H1 (cell line): ENCODE results near the gene CPNE5. TPM values are rescaled to one million over a fixed set of nuclear protein-coding genes. Genes with fewer than 3 reads are reported as not detected.

Source experiments
- CTCF ChIA-PET: fragments of 300-600 bp; sonication (Branson Sonifier 250); formaldehyde crosslinking; loops from one replicate; lab custom pipeline; 2021; ENCODE audit not compliant: partially characterized antibody; lab: Charles Lee
- POLR2A ChIA-PET: fragments of 300-600 bp; sonication (Branson Sonifier 250); formaldehyde crosslinking; loops from one replicate; lab custom pipeline; 2021; ENCODE audit warnings: inconsistent platforms; ENCODE audit not compliant: partially characterized antibody; lab: Charles Lee
- DNase-seq, 2 experiments: peaks; one replicate each; pipeline versions ENCODE4 v3.0.0 to v3.0.0-alpha.2; 2010 to 2022; ENCODE audit warnings: low spot score in 2 of 2, low read depth in 1 of 2, mixed read lengths in 1 of 2
- FAIRE-seq: peaks from 2 replicates; lab custom pipeline; 2011; peaks lifted over from hg19 to GRCh38; lab: Jason Lieb, UNC
- H2AFZ ChIP-seq: 2 replicates; pipeline ENCODE4 v1.8.1; 2012; ENCODE audit warnings: low read length, inconsistent platforms
- H2AK5ac ChIP-seq: 2 replicates; pipeline ENCODE4 v1.6.1; 2013; ENCODE audit warnings: low read depth, low read length
- H2BK120ac ChIP-seq: replicated peaks from 2 replicates; pipeline ENCODE3; 2013; ENCODE audit warnings: low read depth, low read length, inconsistent platforms
- H2BK12ac ChIP-seq: 2 replicates; pipeline ENCODE4 v1.6.1; 2013; ENCODE audit warnings: low read depth, low read length
- H2BK15ac ChIP-seq: 2 replicates; pipeline ENCODE4 v1.6.1; 2013; ENCODE audit warnings: low read length
- H2BK20ac ChIP-seq: 2 replicates; pipeline ENCODE4 v1.6.1; 2013; ENCODE audit warnings: low read length
- H2BK5ac ChIP-seq: 2 replicates; pipeline ENCODE4 v1.6.1; 2013; ENCODE audit warnings: low read depth, low read length
- H3K14ac ChIP-seq: 2 replicates; pipeline ENCODE4 v1.6.1; 2013; ENCODE audit warnings: inconsistent platforms; ENCODE audit not compliant: insufficient read length
- H3K18ac ChIP-seq: 2 replicates; pipeline ENCODE4 v1.6.1; 2013; ENCODE audit warnings: low read length; ENCODE audit errors: extremely low read depth
- H3K23ac ChIP-seq: 2 replicates; pipeline ENCODE4 v1.6.1; 2013; ENCODE audit warnings: inconsistent platforms; ENCODE audit not compliant: insufficient read length
- H3K23me2 ChIP-seq: 2 replicates; pipeline ENCODE4 v1.6.1; 2013; ENCODE audit warnings: low read depth, low read length
- H3K27ac ChIP-seq: 2 replicates; pipeline ENCODE4 v1.6.1; 2011; ENCODE audit warnings: low read depth, low read length, inconsistent platforms
- H3K27me3 ChIP-seq, 4 experiments: replicated peaks in 1 of 4; 1 replicate in 1 of 4; 2 replicates in 3 of 4; pipeline versions ENCODE4 v1.6.1 to v1.8.1; 2011 to 2013; ENCODE audit warnings: low read length in 3 of 4, mild to moderate bottlenecking in 3 of 4, inconsistent platforms in 2 of 4, mixed read lengths in 2 of 4, moderate library complexity in 1 of 4; ENCODE audit not compliant: control insufficient read depth in 3 of 4, insufficient read depth in 3 of 4; ENCODE audit errors: extremely low read depth in 1 of 4
- H3K36me3 ChIP-seq, 4 experiments: 2 replicates each; pipeline versions ENCODE4 v1.6.1 to v1.8.1; 2011 to 2013; ENCODE audit warnings: mild to moderate bottlenecking in 4 of 4, low read length in 3 of 4, moderate library complexity in 2 of 4, control low read depth in 1 of 4, inconsistent platforms in 1 of 4; ENCODE audit not compliant: insufficient read depth in 4 of 4, control insufficient read depth in 2 of 4
- H3K4ac ChIP-seq: replicated peaks from 2 replicates; pipeline ENCODE3; 2013; ENCODE audit warnings: low read length, low read depth, mixed read lengths, inconsistent platforms; ENCODE audit not compliant: insufficient read length
- H3K4me1 ChIP-seq, 4 experiments: replicated peaks in 1 of 4; 1 replicate in 1 of 4; 2 replicates in 3 of 4; pipeline versions ENCODE4 v1.6.1 to v1.8.1; 2011 to 2013; ENCODE audit warnings: low read length in 3 of 4, inconsistent platforms in 2 of 4, mixed read lengths in 1 of 4; ENCODE audit not compliant: insufficient read depth in 4 of 4, control insufficient read depth in 3 of 4
- H3K4me2 ChIP-seq, 2 experiments: 2 replicates each; pipeline versions ENCODE4 v1.6.1 to v1.8.1; 2011 to 2013; ENCODE audit warnings: low read depth in 2 of 2, low read length in 2 of 2, control low read depth in 1 of 2, inconsistent platforms in 1 of 2, mild to moderate bottlenecking in 1 of 2; ENCODE audit not compliant: insufficient read depth in 1 of 2
- H3K4me3 ChIP-seq, 4 experiments: fragments of 200-600, 300-600 bp in 1 of 4; sonication (generic), shearing (Covaris generic), sonication (Bioruptor Twin) in 1 of 4; 2 replicates each; pipeline versions ENCODE4 v1.5.1 to v1.8.1; 2011 to 2016; ENCODE audit warnings: low read length in 4 of 4, low read depth in 3 of 4, control low read depth in 2 of 4, inconsistent platforms in 2 of 4, mild to moderate bottlenecking in 2 of 4, mixed read lengths in 1 of 4, moderate library complexity in 1 of 4; ENCODE audit not compliant: insufficient read depth in 2 of 4; ENCODE audit errors: extremely low read depth in 1 of 4
- H3K56ac ChIP-seq: replicated peaks from 2 replicates; pipeline ENCODE3; 2013; ENCODE audit warnings: low read depth, mild to moderate bottlenecking, mixed read lengths, low read length, inconsistent platforms; ENCODE audit not compliant: insufficient read length
- H3K79me1 ChIP-seq: 2 replicates; pipeline ENCODE4 v1.6.1; 2013; ENCODE audit warnings: low read depth, low read length, control low read depth
- H3K79me2 ChIP-seq, 2 experiments: 2 replicates each; pipeline versions ENCODE4 v1.6.1 to v1.8.1; 2012 to 2013; ENCODE audit warnings: low read length in 2 of 2, mild to moderate bottlenecking in 2 of 2, inconsistent platforms in 1 of 2; ENCODE audit not compliant: insufficient read depth in 2 of 2, control insufficient read depth in 1 of 2
- H3K9ac ChIP-seq, 4 experiments: replicated peaks in 1 of 4; 1 replicate in 1 of 4; 2 replicates in 3 of 4; pipeline versions ENCODE4 v1.6.1 to v1.8.1; 2011 to 2013; ENCODE audit warnings: low read depth in 3 of 4, low read length in 3 of 4, control low read depth in 2 of 4, mild to moderate bottlenecking in 2 of 4, moderate library complexity in 2 of 4, inconsistent platforms in 1 of 4; ENCODE audit errors: extremely low read depth in 1 of 4
- H3K9me3 ChIP-seq, 2 experiments: 2 replicates each; pipeline versions ENCODE4 v1.6.1 to v1.8.1; 2012 to 2013; ENCODE audit warnings: mild to moderate bottlenecking in 2 of 2, moderate library complexity in 2 of 2, control low read depth in 1 of 2, inconsistent platforms in 1 of 2, low read depth in 1 of 2, low read length in 1 of 2, mixed read lengths in 1 of 2; ENCODE audit not compliant: insufficient read depth in 2 of 2
- H4K20me1 ChIP-seq, 2 experiments: replicated peaks in 1 of 2; 2 replicates each; pipeline versions ENCODE3 to v1.8.1; 2011 to 2013; ENCODE audit warnings: inconsistent platforms in 2 of 2, low read length in 2 of 2, mild to moderate bottlenecking in 1 of 2; ENCODE audit not compliant: insufficient read depth in 2 of 2, control insufficient read depth in 1 of 2
- H4K5ac ChIP-seq: 2 replicates; pipeline ENCODE4 v1.6.1; 2013; ENCODE audit warnings: low read length, low read depth, mixed read lengths, inconsistent platforms; ENCODE audit not compliant: insufficient read length
- H4K8ac ChIP-seq: 2 replicates; pipeline ENCODE4 v1.8.0; 2013; ENCODE audit warnings: mild to moderate bottlenecking, moderate library complexity, low read length, inconsistent platforms; ENCODE audit not compliant: insufficient read depth; ENCODE audit errors: extremely low read depth
- H4K91ac ChIP-seq: replicated peaks from 2 replicates; pipeline ENCODE3; 2013; ENCODE audit warnings: low read length, mixed read lengths, inconsistent platforms; ENCODE audit not compliant: insufficient read length
- RBBP5 ChIP-seq: IDR thresholded peaks from 2 replicates; pipeline ENCODE4 v1.7.1; 2012; ENCODE audit warnings: low read depth, mild to moderate bottlenecking, inconsistent platforms, low read length, moderate library complexity, borderline replicate concordance
- WGBS, 2 experiments: shearing (Covaris generic) in 1 of 2; methylation state at CpG; one replicate each; pipeline versions ENCODE4 v1.1.6 to v1.1.7; 2013 to 2015; ENCODE audit warnings: low lambda C conversion rate in 2 of 2, mixed read lengths in 2 of 2, inconsistent platforms in 1 of 2, low coverage in 1 of 2, missing lambda C conversion rate in 1 of 2; ENCODE audit not compliant: insufficient replicate concordance in 2 of 2, insufficient coverage in 1 of 2, insufficient read length in 1 of 2; ENCODE audit errors: extremely low coverage in 1 of 2, missing lambda C conversion rate in 1 of 2; 5-methylcytosine and 5-hydroxymethylcytosine counted together
- polyA plus RNA-seq, 7 experiments: library from polyadenylated mRNA; depleted of rRNA in 3 of 7; stranded (reverse) in 5 of 7; unstranded in 2 of 7; fragments of >200 nt in 5 of 7; fragments of 200-250 nt in 2 of 7; gene quantifications; 1 replicate in 5 of 7; 2 replicates in 1 of 7; 4 replicates in 1 of 7; pipeline versions ENCODE4 v1.2.1 to v1.2.3, GENCODE V29; 2011 to 2013; ENCODE audit warnings: missing spikeins in 2 of 7, mixed read lengths in 2 of 7
- total RNA-seq: library from RNA; stranded (reverse); fragmentation: NEBNext Ultra II Directional; extraction: Animal tissue kit (Norgen Biotek cat#: 25700); gene quantifications from 2 replicates; pipeline ENCODE4 v1.2.1, GENCODE V29; 2021

The CPNE5 gene
- total and polyA plus RNA-seq, 2 of the 8 experiments (the other 6 are each of a cell fraction or from before 2014, with no cell fraction given): 0.88 to 1.8 TPM

DNA sequence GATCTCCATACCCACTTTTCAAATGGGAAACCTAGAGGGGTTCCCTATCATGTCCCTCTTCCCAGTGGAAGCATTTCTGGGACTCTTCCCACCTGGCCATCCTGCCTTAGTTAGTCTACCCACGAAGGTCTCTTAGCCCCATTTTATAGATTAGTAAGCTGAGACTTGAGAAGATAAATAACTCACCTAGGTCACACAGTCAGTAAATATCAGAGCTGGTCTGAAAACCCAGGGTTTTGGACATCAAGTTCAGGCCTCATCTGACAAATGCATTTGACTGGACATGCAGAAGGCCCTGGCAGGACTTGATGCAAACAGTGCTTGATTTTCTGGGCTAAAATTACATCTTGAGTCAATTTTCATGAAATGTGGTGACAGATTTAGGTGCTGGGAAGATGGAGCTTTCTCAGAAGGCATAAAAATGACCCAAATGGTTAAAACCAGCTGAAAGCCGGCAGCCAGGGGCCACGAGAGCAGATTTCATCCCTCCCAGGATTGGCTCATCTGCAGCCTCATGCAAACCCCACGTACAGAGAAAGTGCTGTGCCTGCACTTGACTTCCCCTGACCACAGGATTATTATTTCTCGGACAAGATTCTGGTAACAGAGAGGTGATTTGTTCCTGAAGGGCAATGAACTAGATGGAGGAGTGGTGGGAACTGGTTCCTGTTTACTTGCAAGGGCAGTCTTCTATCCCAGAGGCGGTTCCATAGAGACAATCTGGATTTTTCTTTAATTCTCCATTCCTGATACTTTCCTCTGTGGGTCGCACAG is 23.1 kb downstream of the CPNE5 start:
- POLR2A ChIA-PET: interaction anchor here (0.6 to 1.4 kb wide), 2 partner anchors 11 to 186 kb away, joined by 3 to 4 read pairs; no protein-coding TSS in a partner anchor
- no peaks in the 10 kb centered on the region for H3K36me3 ChIP-seq
- DNase-seq: no peak
- no peak overlapping the region for H3K4ac ChIP-seq
- no peak overlapping the region for H3K56ac ChIP-seq
- no peak overlapping the region for H3K27ac ChIP-seq
- H2BK120ac ChIP-seq: no peak overlapping the region
- H2AFZ ChIP-seq: no peak overlapping the region
- peaks cover 0 to 4% (median 0%) of the 10 kb centered on the region in 4 experiments; a peak in 2 of 7 replicates for H3K4me1 ChIP-seq
- CTCF ChIA-PET: interaction anchor here (0.6 to 11.4 kb wide), 8 partner anchors 11 to 87 kb away, joined by 3 to 154 read pairs (median 3); no protein-coding TSS in a partner anchor
- H3K79me1 ChIP-seq: no peaks in the 10 kb centered on the region
- H2BK12ac ChIP-seq: no peak overlapping the region
- no peak overlapping the region for H2BK15ac ChIP-seq
- no peaks in the 10 kb centered on the region for H3K23me2 ChIP-seq
- 95% methylated on average over 7 of the region's 7 CpGs; no CpG with 5 or more reads in 1 of the 2 experiments for WGBS, 2 experiments
- H2BK5ac ChIP-seq: no peak overlapping the region
- no peak overlapping the region for H3K23ac ChIP-seq
- no peak overlapping the region for H3K4me2 ChIP-seq
- no peak overlapping the region for H3K14ac ChIP-seq
- no peaks in the 10 kb centered on the region for H3K79me2 ChIP-seq
- no peak overlapping the region for H4K91ac ChIP-seq
- H3K18ac ChIP-seq: no peak overlapping the region
- no peak overlapping the region for H2AK5ac ChIP-seq
- no peak overlapping the region for H3K9ac ChIP-seq
- no peaks in the 10 kb centered on the region; a peak in 1 of 7 replicates for H3K27me3 ChIP-seq
- FAIRE-seq: no peak
- H3K4me3 ChIP-seq: no peak overlapping the region
- H2BK20ac ChIP-seq: no peak overlapping the region
- no peak overlapping the region for H4K5ac ChIP-seq
- H4K8ac ChIP-seq: no peak overlapping the region
- no peaks in the 10 kb centered on the region for H3K9me3 ChIP-seq
- H4K20me1 ChIP-seq: no peaks in the 10 kb centered on the region
- TF ChIP-seq RBBP5: no peak
